Neuronal stem cell (in vitro differentiated cells): Measurements from ENCODE around the gene PLEKHB1.

ENCODE experiments used
- DNase-seq: peaks from one replicate; pipeline ENCODE4 v3.0.0-alpha.2; 2013; ENCODE audit warnings: low spot score
- H2AFZ ChIP-seq: one replicate; pipeline ENCODE4 v1.6.1; 2013; ENCODE audit warnings: mild to moderate bottlenecking, low read length, inconsistent platforms
- H2AK5ac ChIP-seq: 2 replicates; pipeline ENCODE4 v1.6.1; 2013; ENCODE audit warnings: low read depth, mild to moderate bottlenecking, inconsistent platforms, low read length, moderate library complexity, mixed read lengths
- H2BK120ac ChIP-seq: 2 replicates; pipeline ENCODE4 v1.6.1; 2013; ENCODE audit warnings: low read depth, mild to moderate bottlenecking, inconsistent platforms, low read length, moderate library complexity, mixed read lengths
- H2BK12ac ChIP-seq: one replicate; pipeline ENCODE4 v1.6.1; 2013; ENCODE audit warnings: low read length, inconsistent platforms
- H2BK15ac ChIP-seq: 2 replicates; pipeline ENCODE4 v1.6.1; 2013; ENCODE audit warnings: mild to moderate bottlenecking, low read length, inconsistent platforms, mixed read lengths
- H2BK5ac ChIP-seq: one replicate; pipeline ENCODE4 v1.6.1; 2013; ENCODE audit warnings: inconsistent platforms, mild to moderate bottlenecking, low read length, moderate library complexity
- H3K14ac ChIP-seq: one replicate; pipeline ENCODE4 v1.6.1; 2013; ENCODE audit warnings: low read length, inconsistent platforms
- H3K18ac ChIP-seq: 2 replicates; pipeline ENCODE4 v1.6.1; 2013; ENCODE audit warnings: low read length, inconsistent platforms
- H3K23ac ChIP-seq: 2 replicates; pipeline ENCODE4 v1.6.1; 2013; ENCODE audit warnings: low read depth, mild to moderate bottlenecking, mixed read lengths, low read length, inconsistent platforms; ENCODE audit not compliant: poor library complexity
- H3K27ac ChIP-seq: replicated peaks from 3 replicates; pipeline ENCODE4 v1.5.1; 2013; ENCODE audit warnings: low read length, inconsistent platforms
- H3K27me3 ChIP-seq, 3 experiments: 2 replicates each; pipeline ENCODE4 v1.6.1; 2013; ENCODE audit warnings: low read length in 3 of 3, mild to moderate bottlenecking in 2 of 3, inconsistent platforms in 1 of 3, low read depth in 1 of 3, mixed read lengths in 1 of 3, moderate library complexity in 1 of 3; ENCODE audit not compliant: control insufficient read depth in 3 of 3, insufficient read depth in 3 of 3
- H3K36me3 ChIP-seq, 2 donors: replicated peaks in 1 of 2; 2 replicates each; pipeline ENCODE4 v1.6.1; 2013; ENCODE audit warnings: low read length in 2 of 2; ENCODE audit not compliant: control insufficient read depth in 2 of 2, insufficient read depth in 2 of 2
- H3K4ac ChIP-seq: 2 replicates; pipeline ENCODE4 v1.6.1; 2013; ENCODE audit warnings: inconsistent platforms, mild to moderate bottlenecking, low read length, moderate library complexity
- H3K4me1 ChIP-seq, 2 donors: 1 replicate in 1 of 2; 2 replicates in 1 of 2; pipeline ENCODE4 v1.6.1; 2013; ENCODE audit warnings: low read length in 2 of 2, low read depth in 1 of 2; ENCODE audit not compliant: control insufficient read depth in 2 of 2, insufficient read depth in 1 of 2
- H3K4me2 ChIP-seq: one replicate; pipeline ENCODE4 v1.6.1; 2013; ENCODE audit warnings: mild to moderate bottlenecking, low read length, inconsistent platforms; ENCODE audit not compliant: insufficient read depth, poor library complexity, severe bottlenecking
- H3K4me3 ChIP-seq, 2 donors: 2 replicates each; pipeline ENCODE4 v1.5.1; 2013; ENCODE audit warnings: low read length in 2 of 2, mild to moderate bottlenecking in 2 of 2, inconsistent platforms in 1 of 2, moderate library complexity in 1 of 2
- H3K79me1 ChIP-seq: one replicate; pipeline ENCODE4 v1.6.1; 2013; ENCODE audit warnings: low read depth, mild to moderate bottlenecking, inconsistent platforms, low read length, moderate library complexity
- H3K9ac ChIP-seq: one replicate; pipeline ENCODE4 v1.6.1; 2013; ENCODE audit warnings: mild to moderate bottlenecking, low read depth, low read length, inconsistent platforms; ENCODE audit not compliant: poor library complexity
- H3K9me3 ChIP-seq, 2 donors: replicated peaks in 1 of 2; 2 replicates each; pipeline versions ENCODE3 to v1.6.1; 2013; ENCODE audit warnings: low read length in 2 of 2, mild to moderate bottlenecking in 2 of 2, inconsistent platforms in 1 of 2, low read depth in 1 of 2, mixed read lengths in 1 of 2, moderate library complexity in 1 of 2; ENCODE audit not compliant: control insufficient read depth in 2 of 2, insufficient read depth in 1 of 2
- H4K8ac ChIP-seq: one replicate; pipeline ENCODE4 v1.6.1; 2013; ENCODE audit warnings: low read depth, mild to moderate bottlenecking, inconsistent platforms, low read length, moderate library complexity
- H4K91ac ChIP-seq: one replicate; pipeline ENCODE4 v1.6.1; 2013; ENCODE audit warnings: low read length, low read depth, mild to moderate bottlenecking, inconsistent platforms; ENCODE audit not compliant: poor library complexity
- WGBS, 2 donors: extraction: QIAGEN DNeasy Blood & Tissue Kit; methylation state at CpG; one replicate each; pipeline ENCODE4 v1.1.7; 2013; ENCODE audit warnings: missing lambda C conversion rate in 2 of 2, mixed read lengths in 1 of 2; ENCODE audit not compliant: insufficient read length in 2 of 2, insufficient replicate concordance in 1 of 2; ENCODE audit errors: extremely low coverage in 2 of 2; 5-methylcytosine and 5-hydroxymethylcytosine counted together

PLEKHB1 gene

GRCh38 chr11:73633999-73634398 is 12.4 kb upstream of the PLEKHB1 start:
- no peak overlapping the region for H3K4me3 ChIP-seq
- H2AFZ ChIP-seq, result no peak overlapping the region
- no peak overlapping the region for H3K18ac ChIP-seq
- H4K91ac ChIP-seq, result no peak overlapping the region
- H2BK12ac ChIP-seq, result no peak overlapping the region
- no peak overlapping the region for H3K9ac ChIP-seq
- no peak overlapping the region for H3K23ac ChIP-seq
- peaks cover 0 to 12% of the 10 kb centered on the region in 2 donors for H3K9me3 ChIP-seq
- H3K4ac ChIP-seq, result no peak overlapping the region
- H2BK5ac ChIP-seq, result no peak overlapping the region
- H3K27ac ChIP-seq, result no peak overlapping the region
- peaks cover 0 to 4% of the 10 kb centered on the region in 2 donors for H3K4me1 ChIP-seq
- H4K8ac ChIP-seq, result no peak overlapping the region
- no peak overlapping the region for H2BK15ac ChIP-seq
- H3K79me1 ChIP-seq, result no peaks in the 10 kb centered on the region
- no peak overlapping the region for H3K14ac ChIP-seq
- no peak overlapping the region for H2BK120ac ChIP-seq
- no peak for DNase-seq
- H3K36me3 ChIP-seq, result no peaks in the 10 kb centered on the region
- H3K4me2 ChIP-seq, result no peak overlapping the region
- H3K27me3 ChIP-seq, result no peaks in the 10 kb centered on the region
- no CpG with 5 or more reads among the region's 2 CpGs for WGBS, 2 donors
- no peak overlapping the region for H2AK5ac ChIP-seq

GRCh38 chr11:73635721-73636120 is 10.7 kb upstream of the PLEKHB1 start:
- Histone ChIP-seq H3K9ac (no peak overlapping the region), H3K9me3 (peaks cover 0 to 12% of the 10 kb centered on the region in 2 donors), H4K8ac (no peak overlapping the region), H2AK5ac (no peak overlapping the region), H3K36me3 (no peaks in the 10 kb centered on the region), H3K18ac (no peak overlapping the region), H3K79me1 (no peaks in the 10 kb centered on the region), H3K4ac (no peak overlapping the region), H3K23ac (no peak overlapping the region), H3K27me3 (no peaks in the 10 kb centered on the region), H2BK120ac (no peak overlapping the region), H2BK15ac (no peak overlapping the region), H3K14ac (no peak overlapping the region), H3K4me1 (no peaks in the 10 kb centered on the region), H2BK5ac (no peak overlapping the region), H3K4me2 (no peak overlapping the region), H4K91ac (no peak overlapping the region), H2AFZ (no peak overlapping the region), H2BK12ac (no peak overlapping the region), H3K4me3 (no peak overlapping the region), H3K27ac (no peak overlapping the region)
- no peak for DNase-seq
- no CpG with 5 or more reads among the region's 5 CpGs for WGBS, 2 donors

- Histone ChIP-seq H3K4ac (no peak overlapping the region), H3K9ac (no peak overlapping the region), H3K14ac (no peak overlapping the region), H2BK120ac (no peak overlapping the region), H2AFZ (peak overlapping the region; percentile 71), H3K9me3 (peaks cover 0 to 12% of the 10 kb centered on the region in 2 donors), H3K4me2 (no peak overlapping the region), H3K4me1 (no peaks in the 10 kb centered on the region), H3K79me1 (no peaks in the 10 kb centered on the region), H4K8ac (no peak overlapping the region), H3K27me3 (no peaks in the 10 kb centered on the region), H2AK5ac (no peak overlapping the region), H4K91ac (no peak overlapping the region), H3K18ac (no peak overlapping the region), H3K36me3 (no peaks in the 10 kb centered on the region), H2BK12ac (no peak overlapping the region), H2BK5ac (no peak overlapping the region), H3K27ac (no peak overlapping the region), H3K23ac (no peak overlapping the region), H3K4me3 (no peak overlapping the region), H2BK15ac (no peak overlapping the region)
- DNase-seq, result no peak
- no CpG with 5 or more reads among the region's 5 CpGs for WGBS, 2 donors
Observed at GRCh38 chr11:73636249-73636648, 10.1 kb upstream of the PLEKHB1 start.

- peak overlapping the region; percentile 71 for H2AFZ ChIP-seq
- H3K4ac ChIP-seq, result no peak overlapping the region
- H3K14ac ChIP-seq, result no peak overlapping the region
- H3K4me3 ChIP-seq, result no peak overlapping the region
- H2BK120ac ChIP-seq, result no peak overlapping the region
- no peak overlapping the region for H2BK15ac ChIP-seq
- no peak overlapping the region for H3K27ac ChIP-seq
- no CpG with 5 or more reads among the region's 1 CpG for WGBS, 2 donors
- no peak overlapping the region for H2AK5ac ChIP-seq
- H3K9me3 ChIP-seq, result peaks cover 0 to 10% of the 10 kb centered on the region in 2 donors
- no peak overlapping the region for H3K4me2 ChIP-seq
- no peak overlapping the region for H3K23ac ChIP-seq
- DNase-seq, result no peak
- H3K36me3 ChIP-seq, result no peaks in the 10 kb centered on the region
- H2BK12ac ChIP-seq, result no peak overlapping the region
- H2BK5ac ChIP-seq, result no peak overlapping the region
- H3K18ac ChIP-seq, result no peak overlapping the region
- H3K4me1 ChIP-seq, result no peaks in the 10 kb centered on the region
- H4K91ac ChIP-seq, result no peak overlapping the region
- no peaks in the 10 kb centered on the region for H3K27me3 ChIP-seq
- no peak overlapping the region for H3K9ac ChIP-seq
- no peak overlapping the region for H4K8ac ChIP-seq
- H3K79me1 ChIP-seq, result no peaks in the 10 kb centered on the region
Observed at GRCh38 chr11:73637012-73637411, 9.4 kb upstream of the PLEKHB1 start.
